Right atrium auricular region (tissue), 2 donors: ENCODE data around the gene PCMT1. TPM values are rescaled to one million over a fixed set of nuclear protein-coding genes. Genes with fewer than 3 reads are reported as not detected.

Experiments used
- DNase-seq: peaks from one replicate; pipeline ENCODE4 v3.0.0-alpha.2; 2019; ENCODE audit warnings: low spot score
- H3K27ac ChIP-seq, 2 donors: fragments of 200-600 bp; sonication (generic); 1 replicate in 1 of 2; 2 replicates in 1 of 2; pipeline ENCODE4 v1.5.1; 2016 to 2019
- H3K27me3 ChIP-seq, 2 donors: fragments of 200-600 bp; sonication (generic); one replicate each; pipeline versions ENCODE4 v1.5.1 to v1.6.0; 2017 to 2019
- H3K36me3 ChIP-seq: fragments of 200-600 bp; sonication (generic); one replicate; pipeline ENCODE4 v1.5.1; 2016
- H3K4me1 ChIP-seq, 2 donors: fragments of 200-600 bp; sonication (generic); one replicate each; pipeline versions ENCODE4 v1.5.1 to v1.6.0; 2017 to 2019
- H3K4me3 ChIP-seq, 2 donors: fragments of 200-600 bp; sonication (generic); 1 replicate in 1 of 2; 2 replicates in 1 of 2; pipeline ENCODE4 v1.5.1; 2017 to 2019; ENCODE audit warnings: mild to moderate bottlenecking in 1 of 2, moderate library complexity in 1 of 2
- H3K9me3 ChIP-seq, 2 donors: fragments of 200-600 bp; sonication (generic); one replicate each; pipeline ENCODE4 v1.5.1; 2019
- CTCF ChIP-seq, 2 donors: fragments of 200-600 bp; sonication (generic); IDR thresholded peaks; one replicate each; pipeline ENCODE4 v1.5.1; 2019; ENCODE audit warnings: antibody characterized with exemption in 2 of 2
- total RNA-seq, 2 donors: library from RNA; depleted of rRNA; stranded (reverse); fragments of >200 nt; gene quantifications; one replicate each; pipeline ENCODE4 v1.1.0, GENCODE V29; 2016

The PCMT1 gene
- total RNA-seq, 2 donors from 2014 or later: 99.8 to 106 TPM

GRCh38 chr6:149717255-149717587, 32.3 kb upstream of the PCMT1 start:
- TF ChIP-seq CTCF (IDR thresholded peaks at IDR 0.05): no peak
- Histone ChIP-seq H3K27me3 (no peaks in the 10 kb centered on the region), H3K9me3 (no peaks in the 10 kb centered on the region), H3K27ac (peak overlapping the region; percentile 97 to 100), H3K36me3 (no peaks in the 10 kb centered on the region), H3K4me3 (peak overlapping the region; percentile 73 to 93), H3K4me1 (peaks cover 0 to 31% of the 10 kb centered on the region in 2 donors)
- no peak for DNase-seq

- Histone ChIP-seq H3K4me1 (peaks cover 0 to 31% of the 10 kb centered on the region in 2 donors), H3K36me3 (no peaks in the 10 kb centered on the region), H3K27me3 (no peaks in the 10 kb centered on the region), H3K27ac (peak within 1 kb of the TSS; percentile 97 to 100), H3K9me3 (no peaks in the 10 kb centered on the region), H3K4me3 (peak within 1 kb of the TSS; percentile 73 to 93)
- DNase-seq: peak; percentile 92
- no peak for TF ChIP-seq CTCF (IDR thresholded peaks at IDR 0.05)
Measured at GRCh38 chr6:149717588-149718458, 31.7 kb upstream of the PCMT1 start, which contains the start of gene LATS1. Gene LATS1 (minus strand): TSS chr6:149718101. CDS start chr6:149702126, 15,975 bp downstream.

GRCh38 chr6:149719531-149719930, 30.0 kb upstream of the PCMT1 start:
- TF ChIP-seq CTCF (IDR thresholded peaks at IDR 0.05): no peak
- H3K36me3 ChIP-seq: no peaks in the 10 kb centered on the region
- H3K9me3 ChIP-seq: no peaks in the 10 kb centered on the region
- H3K27ac ChIP-seq: no peak overlapping the region
- no peak for DNase-seq
- H3K4me1 ChIP-seq: peaks cover 0 to 25% of the 10 kb centered on the region in 2 donors
- no peak overlapping the region for H3K4me3 ChIP-seq
- H3K27me3 ChIP-seq: no peaks in the 10 kb centered on the region

- H3K36me3 ChIP-seq: peaks cover 1% of the 10 kb centered on the region
- H3K4me1 ChIP-seq: peaks cover 0 to 5% of the 10 kb centered on the region in 2 donors
- no peak for TF ChIP-seq CTCF (IDR thresholded peaks at IDR 0.05)
- DNase-seq: no peak
- no peaks in the 10 kb centered on the region for H3K27me3 ChIP-seq
- no peak overlapping the region for H3K4me3 ChIP-seq
- H3K9me3 ChIP-seq: no peaks in the 10 kb centered on the region
- no peak overlapping the region for H3K27ac ChIP-seq
Measured at GRCh38 chr6:149723262-149723661, 26.3 kb upstream of the PCMT1 start.

- H3K9me3 ChIP-seq: no peaks in the 10 kb centered on the region
- no peak overlapping the region for H3K27ac ChIP-seq
- peaks cover 0 to under 1% of the 10 kb centered on the region in 2 donors for H3K4me1 ChIP-seq
- DNase-seq: no peak
- TF ChIP-seq CTCF (IDR thresholded peaks at IDR 0.05): peak; percentile 54 to 68
- no peak overlapping the region for H3K4me3 ChIP-seq
- H3K36me3 ChIP-seq: peaks cover 8% of the 10 kb centered on the region
- H3K27me3 ChIP-seq: no peaks in the 10 kb centered on the region
Measured at GRCh38 chr6:149723771-149724417, 25.6 kb upstream of the PCMT1 start.
